ENCODE data around the gene SRPK2.
"Not testable (repeated sequence)": the region's sequence is repeated elsewhere in the genome, so short reads cannot be mapped to it uniquely, and the experiment has no call there.

The SRPK2 gene

DNA sequence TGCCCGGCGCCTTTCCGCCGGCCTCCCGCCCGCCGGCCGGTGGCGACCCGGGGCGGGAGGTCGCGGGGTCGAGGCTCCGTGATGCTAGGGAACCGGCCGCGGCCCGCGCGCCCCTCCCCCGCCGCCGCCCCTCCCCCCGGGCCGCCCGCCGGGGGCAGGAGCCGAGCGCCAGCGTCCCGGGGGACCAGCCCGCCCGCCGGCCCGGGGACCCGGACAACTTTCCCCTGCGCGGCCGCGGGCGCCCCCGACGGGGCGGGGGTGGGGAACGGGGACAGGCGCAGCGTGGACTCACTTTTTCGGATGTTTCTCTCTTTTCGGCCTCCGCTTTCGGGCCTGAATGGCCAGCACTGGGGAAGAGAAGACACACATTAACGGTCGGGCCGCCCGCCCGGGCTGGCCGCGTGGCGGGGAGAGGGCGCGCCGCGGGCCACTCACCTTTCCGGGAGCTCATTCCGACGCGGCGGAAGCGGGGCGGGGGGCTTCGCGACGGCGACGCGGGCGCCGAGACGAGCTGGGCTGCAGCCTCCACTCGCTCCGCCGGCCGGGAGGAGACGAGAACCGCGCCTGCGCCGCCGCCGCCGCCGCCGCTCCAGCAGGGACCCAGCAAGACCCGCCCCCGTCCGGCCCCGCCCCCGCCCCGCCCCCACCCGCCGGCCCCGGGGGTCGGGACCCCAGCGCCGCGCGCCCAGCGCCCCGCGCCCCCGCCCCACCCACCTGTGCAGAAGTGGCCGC lies at the start of gene SRPK2:
SRPK2 (minus strand) TSS at position 566 of the 732 bp plus-strand sequence.
- H3K4me3 ChIP-seq (ENCODE audit: low read depth, low read length), result peak within 1 kb of the TSS; percentile 70
- DNase-seq (ENCODE audit: low read depth, low spot score), result peak; percentile 72
- TF ChIP-seq, protein P1, sequence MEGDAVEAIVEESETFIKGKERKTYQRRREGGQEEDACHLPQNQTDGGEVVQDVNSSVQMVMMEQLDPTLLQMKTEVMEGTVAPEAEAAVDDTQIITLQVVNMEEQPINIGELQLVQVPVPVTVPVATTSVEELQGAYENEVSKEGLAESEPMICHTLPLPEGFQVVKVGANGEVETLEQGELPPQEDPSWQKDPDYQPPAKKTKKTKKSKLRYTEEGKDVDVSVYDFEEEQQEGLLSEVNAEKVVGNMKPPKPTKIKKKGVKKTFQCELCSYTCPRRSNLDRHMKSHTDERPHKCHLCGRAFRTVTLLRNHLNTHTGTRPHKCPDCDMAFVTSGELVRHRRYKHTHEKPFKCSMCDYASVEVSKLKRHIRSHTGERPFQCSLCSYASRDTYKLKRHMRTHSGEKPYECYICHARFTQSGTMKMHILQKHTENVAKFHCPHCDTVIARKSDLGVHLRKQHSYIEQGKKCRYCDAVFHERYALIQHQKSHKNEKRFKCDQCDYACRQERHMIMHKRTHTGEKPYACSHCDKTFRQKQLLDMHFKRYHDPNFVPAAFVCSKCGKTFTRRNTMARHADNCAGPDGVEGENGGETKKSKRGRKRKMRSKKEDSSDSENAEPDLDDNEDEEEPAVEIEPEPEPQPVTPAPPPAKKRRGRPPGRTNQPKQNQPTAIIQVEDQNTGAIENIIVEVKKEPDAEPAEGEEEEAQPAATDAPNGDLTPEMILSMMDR (IDR thresholded peaks at IDR 0.05; ENCODE audit: low read depth, low read length), result no peak
- in situ Hi-C loops (cut with HindIII; ENCODE audit: low sequenced_read_pairs), result no loop called here

DNA sequence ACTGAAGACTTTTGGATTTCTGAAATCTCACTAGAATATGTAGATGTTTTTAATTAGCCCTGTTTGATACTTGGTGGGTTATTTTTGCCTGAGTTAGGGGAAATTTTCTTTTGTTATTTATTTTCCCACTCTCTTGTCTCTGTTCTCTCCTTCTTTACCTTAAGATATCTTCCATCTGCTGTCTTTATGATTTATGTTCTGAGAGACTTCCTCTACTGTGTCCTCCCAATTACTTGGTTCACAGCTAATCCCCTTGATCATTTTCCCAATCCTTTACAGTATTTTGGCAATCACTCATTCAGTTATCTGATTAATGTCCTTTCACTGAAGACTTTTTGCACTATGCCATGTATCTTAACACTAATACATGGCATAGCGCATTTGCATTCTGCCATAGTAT lies 49.5 kb upstream of the SRPK2 start:
- DNase-seq (ENCODE audit: low read depth, low spot score), result no peak
- TF ChIP-seq, protein P1 (IDR thresholded peaks at IDR 0.05; ENCODE audit: low read depth, low read length), result no peak
- in situ Hi-C loops (cut with HindIII; ENCODE audit: low sequenced_read_pairs), result no loop called here
- H3K4me3 ChIP-seq (ENCODE audit: low read depth, low read length), result no peak overlapping the region

DNA sequence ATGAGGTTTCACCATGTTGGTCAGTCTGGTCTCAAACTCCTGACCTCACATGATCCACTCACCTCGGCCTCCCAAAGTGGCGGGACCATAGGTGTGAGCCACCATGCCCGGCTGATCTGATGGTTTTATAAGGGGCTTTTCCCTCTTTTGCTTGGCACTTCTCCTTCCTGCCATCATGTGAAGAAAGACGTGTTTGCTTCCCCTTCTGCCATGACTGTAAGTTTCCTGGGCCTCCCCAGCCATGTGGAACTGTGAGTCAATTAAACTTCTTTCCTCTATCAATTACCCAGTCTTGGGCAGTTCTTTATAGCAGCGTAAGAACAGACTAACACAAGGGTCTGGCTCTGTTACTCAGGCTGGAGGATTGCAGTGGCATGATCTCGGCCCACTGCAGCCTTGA lies 48.6 kb upstream of the SRPK2 start:
- DNase-seq (ENCODE audit: low read depth, low spot score); H3K4me3 ChIP-seq (ENCODE audit: low read depth, low read length); in situ Hi-C loops (cut with HindIII; ENCODE audit: low sequenced_read_pairs): not testable (repeated sequence)

DNA sequence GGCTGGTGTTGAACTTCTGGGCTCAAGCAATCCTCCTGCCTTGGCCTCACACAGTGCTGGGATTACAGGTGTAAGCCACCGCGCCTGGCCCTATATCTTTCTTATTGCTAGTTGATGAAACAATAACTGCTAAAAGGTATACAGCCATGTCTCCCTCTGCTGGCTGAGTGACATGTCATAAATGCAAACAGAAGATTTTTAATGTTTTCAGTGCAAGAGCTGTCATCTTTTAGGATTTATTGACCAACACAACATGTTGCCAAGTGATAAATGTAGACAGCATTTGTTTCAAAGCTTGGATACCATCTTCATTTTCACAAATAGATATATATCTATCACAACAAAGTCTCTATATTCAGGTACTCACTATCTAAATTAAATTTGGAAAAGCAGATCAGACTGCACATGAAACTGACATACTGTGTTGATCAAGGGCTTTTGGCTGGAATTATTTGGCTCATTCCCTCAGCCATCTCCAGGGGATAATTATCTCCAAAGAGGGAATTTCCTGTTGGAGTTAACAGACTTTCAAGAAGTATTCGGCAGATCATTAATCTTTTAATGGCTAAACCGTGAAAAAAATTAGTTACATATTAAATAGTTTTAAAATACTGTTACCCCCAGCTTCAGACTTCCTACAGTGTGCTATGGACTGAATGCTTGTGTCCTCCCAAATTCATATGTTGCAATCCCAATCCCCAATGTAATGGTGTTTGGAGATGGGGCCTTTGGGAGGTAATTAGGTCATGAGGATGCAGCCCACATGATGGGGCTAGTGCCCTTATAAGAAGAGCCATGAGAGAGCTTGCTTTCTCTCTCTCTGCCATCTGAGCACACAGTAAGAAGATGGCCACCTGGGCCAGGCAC lies 41.3 kb upstream of the SRPK2 start:
- in situ Hi-C loops (cut with HindIII; ENCODE audit: low sequenced_read_pairs), result no loop called here
- peak; percentile 49 for DNase-seq (ENCODE audit: low read depth, low spot score)
- TF ChIP-seq, protein P1 (IDR thresholded peaks at IDR 0.05; ENCODE audit: low read depth, low read length), result peak; percentile 59
- no peak overlapping the region for H3K4me3 ChIP-seq (ENCODE audit: low read depth, low read length)

DNA sequence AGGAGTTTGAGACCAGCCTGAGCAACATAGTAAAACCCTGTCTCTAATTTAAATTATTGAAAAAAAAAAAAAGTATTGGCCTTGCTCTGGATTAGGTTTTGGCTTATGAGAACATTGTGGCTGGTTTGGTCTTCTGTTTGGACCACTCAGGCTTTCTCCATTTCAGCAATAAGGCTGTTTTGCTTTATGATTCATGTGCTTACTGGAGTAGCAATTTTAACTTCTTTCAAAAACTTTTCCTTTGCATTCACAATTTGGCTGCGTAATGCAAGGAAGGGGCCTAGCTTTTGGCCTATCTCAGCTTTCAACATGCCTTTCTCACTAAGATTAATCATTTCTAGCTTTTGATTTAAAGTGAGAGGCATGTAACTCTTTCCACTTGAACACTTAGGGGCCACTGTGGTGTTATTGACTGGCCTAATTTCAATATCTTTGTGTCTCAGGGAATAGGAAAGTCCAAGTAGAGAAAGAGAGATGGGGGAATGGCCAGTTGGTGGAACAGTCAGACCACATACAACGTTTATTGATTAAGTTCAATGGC lies 38.0 kb upstream of the SRPK2 start:
- DNase-seq (ENCODE audit: low read depth, low spot score), result no peak
- H3K4me3 ChIP-seq (ENCODE audit: low read depth, low read length), result no peak overlapping the region
- TF ChIP-seq, protein P1 (IDR thresholded peaks at IDR 0.05; ENCODE audit: low read depth, low read length), result no peak
- in situ Hi-C loops (cut with HindIII; ENCODE audit: low sequenced_read_pairs), result no loop called here

DNA sequence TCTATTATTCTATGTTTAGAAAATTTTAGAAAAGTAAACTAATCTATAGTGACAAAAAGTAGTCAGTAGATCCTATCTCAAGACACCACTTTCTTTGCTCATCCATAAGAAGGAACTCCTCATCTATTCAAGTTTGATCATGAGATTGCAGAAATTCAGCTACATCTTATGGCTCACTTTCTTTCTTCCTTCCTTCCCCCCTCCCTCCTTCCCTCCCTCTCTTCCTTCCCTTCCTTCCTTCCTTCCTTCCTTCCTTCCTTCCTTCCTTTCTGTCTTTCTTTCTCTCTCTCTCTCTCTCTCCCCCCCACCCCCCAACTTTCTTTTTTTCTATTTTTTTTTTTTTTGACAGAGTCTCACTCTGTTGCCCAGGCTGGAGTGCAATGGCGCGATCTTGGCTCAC lies 35.3 kb upstream of the SRPK2 start:
- in situ Hi-C loops (cut with HindIII; ENCODE audit: low sequenced_read_pairs), result no loop called here
- DNase-seq (ENCODE audit: low read depth, low spot score), result no peak
- TF ChIP-seq, protein P1 (IDR thresholded peaks at IDR 0.05; ENCODE audit: low read depth, low read length), result no peak
- no peak overlapping the region for H3K4me3 ChIP-seq (ENCODE audit: low read depth, low read length)
